Measurements from ENCODE around the gene P4HA2.

Gene P4HA2

DNA sequence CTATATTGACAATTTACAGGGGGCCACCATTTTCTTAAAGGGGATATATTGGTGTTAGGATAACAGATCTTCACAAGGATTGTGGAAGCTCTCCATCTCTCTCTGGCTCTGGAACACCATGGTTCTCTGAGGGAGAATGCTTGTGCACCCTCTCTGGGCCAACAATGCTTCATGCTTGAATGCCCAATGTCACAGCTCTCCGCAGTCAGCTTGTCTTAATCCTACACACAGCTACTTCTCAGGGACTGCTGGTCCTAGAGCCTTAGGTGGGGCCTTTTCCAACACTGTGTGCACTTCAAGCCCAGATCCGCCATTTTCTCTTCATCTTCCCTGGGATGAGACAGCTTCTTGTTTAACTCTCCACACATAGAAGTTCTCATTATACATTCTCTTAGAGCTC is 22.9 kb upstream of the P4HA2 start:
- no peak for DNase-seq (ENCODE audit: low read depth)

DNA sequence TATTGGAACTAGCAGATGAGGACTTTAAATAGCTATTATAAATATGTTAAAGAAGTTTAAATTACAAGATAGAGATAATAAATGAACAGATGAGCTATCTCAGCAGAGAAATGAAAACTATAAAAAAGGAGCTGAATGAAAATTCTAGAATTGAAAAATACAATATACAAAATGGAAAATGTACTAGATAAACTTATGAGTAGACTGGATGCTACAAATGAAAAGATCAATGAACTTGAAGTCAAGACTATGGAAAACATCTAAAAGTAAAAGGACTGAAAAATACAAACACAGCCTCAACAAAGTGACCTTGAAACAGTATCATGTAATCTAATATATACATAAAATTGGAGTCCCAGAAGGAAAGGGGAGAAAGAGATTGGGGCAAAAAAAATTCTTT is 19.2 kb upstream of the P4HA2 start:
- DNase-seq (ENCODE audit: low read depth), result no peak

DNA sequence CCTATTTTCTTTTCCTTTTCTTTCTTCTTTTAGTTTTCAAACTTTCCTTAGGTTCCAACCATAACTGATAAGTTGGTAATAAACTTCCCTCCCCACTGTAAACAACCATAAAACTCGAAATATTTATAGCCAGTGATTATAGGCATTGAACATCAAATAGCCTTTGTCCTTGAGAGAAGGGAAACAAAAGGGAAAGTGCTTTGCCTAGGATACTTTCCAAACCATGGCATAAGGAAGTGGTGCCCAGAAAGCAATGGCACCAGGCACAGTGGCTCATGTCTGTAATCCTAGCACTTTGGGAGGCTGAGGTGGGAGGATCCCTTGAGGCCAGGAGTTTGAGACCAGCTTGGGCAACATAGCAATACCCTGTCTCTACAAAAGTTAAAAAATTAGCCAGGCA is 17.9 kb upstream of the P4HA2 start:
- DNase-seq (ENCODE audit: low read depth), result no peak

DNA sequence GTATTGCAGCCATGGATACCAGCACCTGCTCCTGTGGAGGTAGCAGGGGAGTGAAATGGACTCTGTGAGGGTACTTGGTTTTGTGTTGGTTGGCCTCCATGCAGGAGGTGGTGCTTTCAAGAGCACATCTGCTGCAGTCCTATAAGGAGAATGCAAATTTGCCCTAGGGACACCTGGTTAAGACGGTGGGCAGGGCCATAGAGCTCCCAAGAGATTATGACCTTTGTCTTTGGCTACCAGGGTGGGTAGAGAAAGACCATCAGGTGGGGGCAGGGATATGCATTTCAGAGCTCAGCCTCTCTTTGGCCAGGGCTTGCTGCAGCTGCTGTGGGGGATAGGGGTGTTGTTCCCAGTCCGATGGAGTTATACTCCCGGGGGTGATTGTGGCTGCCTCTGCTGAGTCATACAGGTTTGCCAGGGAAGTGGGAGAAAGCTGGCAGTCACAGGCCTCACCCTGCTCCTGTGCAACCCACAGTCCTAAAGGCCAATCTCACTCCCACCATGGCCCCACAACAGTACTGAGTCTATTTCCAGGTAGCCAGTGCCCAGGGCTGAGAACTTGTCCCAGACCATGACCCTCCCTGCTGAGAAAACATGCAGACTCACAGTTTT is 15.8 kb upstream of the P4HA2 start:
- no peak for DNase-seq (ENCODE audit: low read depth)

DNA sequence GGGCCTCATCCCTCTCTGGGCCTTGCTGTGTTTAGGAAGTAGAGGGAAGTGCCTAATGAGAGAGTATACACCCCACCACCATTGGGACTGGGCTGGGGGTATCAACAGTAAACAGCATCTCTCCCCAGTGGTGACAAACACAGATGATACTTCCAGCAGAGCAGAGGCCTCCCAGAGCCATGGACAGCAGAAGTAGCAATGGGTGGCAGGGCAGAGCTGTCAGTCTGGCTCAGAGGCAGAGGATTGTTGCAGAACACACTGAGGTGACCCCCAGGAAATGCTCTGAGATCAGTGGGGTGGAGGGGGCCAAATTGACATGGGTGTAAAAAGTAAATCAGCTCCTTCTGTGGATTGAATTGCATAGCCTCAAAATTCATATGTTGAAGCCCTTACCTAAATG is 12.1 kb upstream of the P4HA2 start:
- no peak for DNase-seq (ENCODE audit: low read depth)

DNA sequence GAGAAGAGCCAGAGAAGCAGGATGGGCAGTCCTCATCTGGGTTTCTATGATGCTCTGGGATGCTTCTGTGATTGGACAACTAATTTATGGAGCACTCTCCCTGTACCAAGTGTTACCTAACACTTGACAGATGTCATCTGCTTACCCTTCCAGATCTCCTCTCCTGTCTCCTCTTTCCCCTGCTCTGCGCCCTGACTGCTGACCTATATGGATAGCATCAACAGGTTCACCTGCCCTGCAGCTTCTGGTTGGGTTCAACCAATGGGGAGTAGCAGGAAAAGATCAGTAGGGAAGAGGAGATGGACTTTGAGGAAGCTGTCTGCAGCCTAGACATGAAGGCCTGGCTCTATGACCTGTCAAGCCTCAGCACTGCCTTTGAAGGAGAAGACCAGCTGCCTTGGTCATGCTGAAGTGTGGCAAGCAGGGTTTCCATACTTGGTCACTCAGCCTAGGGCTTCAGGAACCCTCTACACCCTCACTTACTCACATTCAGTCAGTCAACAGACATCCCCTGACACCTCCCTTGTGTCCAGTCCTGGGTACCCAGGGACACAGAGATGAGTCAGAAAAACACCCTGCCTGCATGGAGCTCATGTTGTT is 11.3 kb upstream of the P4HA2 start:
- no peak for DNase-seq (ENCODE audit: low read depth)

DNA sequence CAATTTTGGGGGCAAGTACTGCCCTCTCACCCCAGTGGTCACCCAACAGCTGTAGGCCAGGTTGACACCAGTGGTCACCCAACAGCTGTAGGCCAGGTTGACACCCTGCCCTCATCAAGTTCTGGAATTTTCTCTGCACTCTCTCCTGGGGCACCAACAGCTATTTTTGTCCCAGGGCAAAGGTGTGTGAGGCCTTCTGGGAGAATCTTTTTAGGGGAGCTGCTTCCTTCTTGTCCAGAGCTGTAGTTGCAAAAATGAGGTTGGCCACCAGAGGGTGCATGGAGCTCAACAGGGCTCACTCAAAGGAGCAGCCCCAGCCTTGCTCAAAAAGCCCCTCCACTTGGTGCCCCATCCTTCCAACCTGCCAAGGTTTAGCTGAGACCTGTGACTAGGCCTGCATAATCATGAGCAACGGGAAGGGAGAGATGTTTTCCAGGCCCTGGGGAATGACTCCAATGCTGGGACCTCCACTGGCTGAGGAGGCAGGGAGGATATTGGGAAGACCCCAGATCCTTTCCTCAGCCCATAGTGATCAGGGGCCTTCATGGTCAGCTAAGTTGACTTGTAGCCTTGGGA is 10.6 kb upstream of the P4HA2 start:
- DNase-seq (ENCODE audit: low read depth), result peak; percentile 43

DNA sequence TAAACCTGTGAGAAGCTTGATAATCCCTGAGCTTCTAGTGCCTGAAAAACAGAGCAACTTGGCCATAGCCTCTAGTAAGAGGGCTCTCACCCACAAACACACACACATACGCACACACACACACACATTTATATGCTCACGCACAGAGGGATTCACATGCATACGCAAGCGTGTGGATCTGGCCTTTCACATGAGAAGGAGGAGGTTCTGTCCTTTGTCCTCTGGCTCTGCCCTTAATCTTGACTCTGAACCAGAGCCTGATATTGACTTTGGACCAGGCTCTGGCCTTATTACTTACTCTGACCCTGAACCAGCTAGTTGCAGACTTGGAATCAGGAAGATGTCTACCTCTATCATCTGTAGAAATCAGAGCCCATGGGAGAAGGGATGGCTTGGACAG is 10.0 kb upstream of the P4HA2 start:
- DNase-seq (ENCODE audit: low read depth), result no peak

DNA sequence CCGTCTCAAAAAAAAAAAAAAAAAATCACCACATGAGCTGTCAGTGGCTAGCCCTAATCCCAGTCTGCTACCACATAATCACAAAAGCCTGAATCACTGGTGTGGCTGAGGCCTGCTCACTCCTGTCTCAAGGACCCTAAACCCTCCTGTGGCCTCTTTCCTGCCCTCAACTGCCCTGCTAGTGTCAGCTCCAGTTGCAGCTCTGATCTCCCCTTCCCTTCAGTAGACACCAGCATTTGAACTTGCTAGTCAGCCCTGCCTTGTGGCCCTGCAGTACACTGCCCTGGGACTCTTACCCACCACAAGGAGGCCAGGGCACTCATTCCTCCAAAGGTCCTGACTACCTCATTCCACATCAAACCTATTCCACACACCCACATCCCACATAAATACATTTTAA is 9.5 kb upstream of the P4HA2 start:
- no peak for DNase-seq (ENCODE audit: low read depth)

DNA sequence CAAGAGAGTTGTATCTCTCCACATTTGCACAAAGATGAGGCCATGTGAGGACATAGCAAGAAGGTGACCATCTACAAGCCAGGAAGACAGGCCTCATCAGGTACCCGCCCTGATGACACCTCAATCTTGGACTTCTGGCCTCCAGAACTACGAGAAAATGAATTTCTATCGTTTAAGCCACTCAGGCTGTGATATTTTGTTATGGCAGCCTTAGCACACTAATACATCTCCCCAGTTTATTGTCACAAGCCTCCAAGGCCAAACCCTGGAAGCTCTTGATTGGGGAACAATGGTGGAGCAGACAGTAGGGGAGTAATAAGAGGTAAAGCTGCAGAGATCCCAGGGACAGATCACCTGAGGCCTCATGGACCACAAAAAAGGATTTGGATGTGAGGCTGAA is 7.7 kb upstream of the P4HA2 start:
- no peak for DNase-seq (ENCODE audit: low read depth)

DNA sequence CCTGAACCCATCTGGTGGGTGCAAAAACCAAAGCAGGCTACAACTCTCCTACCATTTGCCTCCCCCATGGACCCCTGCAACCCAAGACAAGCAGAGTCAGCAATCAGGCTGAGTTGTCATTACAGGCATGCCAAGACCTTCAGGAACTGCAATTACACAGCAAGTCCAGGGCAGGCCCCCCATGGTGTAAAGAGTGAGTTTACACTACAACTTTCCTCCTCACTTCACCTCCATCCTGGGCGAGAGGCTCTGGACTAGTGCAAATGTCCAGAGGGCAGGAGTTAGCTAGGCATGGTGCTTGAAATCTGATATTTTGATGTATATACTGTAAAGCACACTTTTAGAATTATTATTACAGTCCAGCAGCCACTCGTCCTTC is 7.0 kb upstream of the P4HA2 start:
- no peak for DNase-seq (ENCODE audit: low read depth)

DNA sequence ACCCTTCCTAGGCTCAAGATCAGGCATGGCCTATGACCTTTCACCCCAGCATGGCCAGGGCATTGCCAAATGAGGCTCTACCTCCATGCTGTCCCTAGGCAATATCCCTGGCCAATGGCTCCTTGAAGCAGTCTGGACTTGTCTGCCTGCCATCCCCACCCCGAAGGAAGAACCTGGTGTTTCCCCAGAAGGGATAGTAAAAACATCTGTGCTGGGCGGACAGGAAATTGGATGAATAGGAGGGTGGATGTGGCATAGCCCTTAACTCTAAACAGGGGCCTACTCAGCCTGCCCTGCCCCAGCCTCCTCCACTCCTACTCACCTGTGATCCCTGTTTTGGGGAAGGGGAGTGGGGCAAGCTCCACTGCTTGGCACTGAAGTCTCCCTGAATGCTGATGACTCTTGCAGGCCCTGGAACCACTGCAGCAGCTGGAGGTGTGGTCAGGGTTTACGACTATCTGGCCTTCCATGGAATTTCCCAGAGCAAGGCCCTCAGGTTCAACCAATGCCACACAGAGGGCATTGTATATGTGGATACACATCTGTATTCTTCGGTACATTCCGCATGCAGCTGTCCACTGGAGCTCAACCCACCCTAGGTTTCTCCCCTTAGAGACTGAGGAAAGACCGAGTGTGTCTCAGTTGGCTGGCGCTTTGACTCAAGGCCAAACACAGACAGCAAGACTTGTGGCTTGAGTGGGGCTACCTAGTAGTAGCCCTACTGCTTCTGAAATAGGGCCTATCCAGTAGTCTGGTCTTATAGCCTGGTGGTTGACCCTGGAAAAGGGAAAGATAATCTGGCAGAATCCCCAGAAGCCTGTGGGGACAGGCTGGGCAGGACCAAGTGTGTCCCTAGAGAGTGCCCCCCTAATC is 6.4 kb upstream of the P4HA2 start:
- no peak for DNase-seq (ENCODE audit: low read depth)

DNA sequence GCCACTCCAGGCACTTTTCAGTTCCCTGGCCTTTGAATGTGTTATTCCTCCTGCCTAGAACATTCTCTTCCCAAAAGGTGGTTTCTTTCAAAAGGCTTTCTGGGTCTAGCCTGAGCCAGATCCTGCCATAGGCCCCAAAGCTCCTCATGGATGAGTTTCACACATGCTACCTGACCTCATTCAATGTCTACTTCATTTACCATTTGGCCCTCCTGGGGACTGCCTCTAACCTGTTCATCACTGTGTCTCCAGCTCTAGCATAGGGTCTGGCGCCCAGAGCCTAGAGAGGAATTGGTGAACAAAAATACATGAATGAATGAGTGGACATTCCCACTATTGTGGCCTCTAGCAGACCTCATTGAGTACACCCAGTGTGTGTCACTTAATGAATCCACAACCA is 5.4 kb upstream of the P4HA2 start:
- no peak for DNase-seq (ENCODE audit: low read depth)

DNA sequence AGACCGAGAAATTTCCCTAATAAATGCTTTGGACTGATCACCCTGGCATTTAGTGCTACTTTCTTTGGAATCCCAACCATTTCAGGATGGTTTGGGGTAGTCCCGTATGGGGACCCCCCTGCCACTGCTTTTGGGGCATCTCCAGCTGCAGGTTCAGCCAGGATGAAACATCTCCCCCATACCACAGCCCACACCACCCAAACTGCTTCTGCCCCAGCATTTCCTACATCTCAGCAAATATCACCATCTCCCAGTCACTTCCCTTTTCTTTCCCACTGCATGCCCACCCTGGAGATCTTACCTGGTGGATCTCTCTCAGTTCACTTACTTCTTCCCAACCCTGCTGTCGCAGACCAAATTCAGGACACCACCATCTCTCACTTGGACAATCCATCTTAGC is 4.8 kb upstream of the P4HA2 start:
- no peak for DNase-seq (ENCODE audit: low read depth)

DNA sequence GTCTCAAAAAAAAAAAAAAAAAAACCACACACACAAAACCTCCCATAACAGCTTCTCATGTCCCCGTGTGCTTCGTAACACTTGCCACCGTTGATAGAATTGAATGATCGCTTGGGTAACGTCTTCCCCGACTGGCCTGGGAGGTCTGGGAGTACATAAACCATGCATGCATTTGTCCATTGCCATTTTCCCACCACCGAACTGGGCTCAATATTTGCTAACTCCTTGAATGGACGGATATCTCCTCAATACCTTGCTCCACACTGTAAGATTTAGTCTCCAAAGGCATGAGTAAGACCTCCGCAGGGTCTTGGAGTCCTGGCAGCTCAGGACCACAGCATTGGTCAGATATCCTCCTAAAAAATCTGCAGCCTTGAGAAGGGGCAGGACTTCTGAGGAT is 3.2 kb upstream of the P4HA2 start:
- DNase-seq (ENCODE audit: low read depth), result no peak

DNA sequence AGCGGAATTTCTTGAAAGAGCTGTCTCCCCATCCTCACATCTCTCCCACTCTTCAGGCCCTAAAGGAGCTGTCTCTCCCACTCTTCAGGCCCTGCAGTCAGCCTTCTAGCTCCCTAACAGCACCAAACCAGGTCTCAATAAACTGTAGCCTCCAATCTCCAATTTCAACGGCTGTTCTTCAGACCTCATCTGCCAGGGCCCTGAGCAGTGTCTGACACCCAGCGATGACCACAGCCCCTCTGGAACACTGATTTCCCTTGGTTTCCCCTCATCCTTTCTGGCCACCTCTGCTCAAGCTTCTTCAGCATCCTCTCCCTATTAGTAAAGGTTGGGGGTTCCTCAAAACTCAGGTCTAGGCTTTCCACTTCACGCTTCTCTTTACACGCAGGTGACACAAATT is 1.6 kb upstream of the P4HA2 start:
- no peak for DNase-seq (ENCODE audit: low read depth)

DNA sequence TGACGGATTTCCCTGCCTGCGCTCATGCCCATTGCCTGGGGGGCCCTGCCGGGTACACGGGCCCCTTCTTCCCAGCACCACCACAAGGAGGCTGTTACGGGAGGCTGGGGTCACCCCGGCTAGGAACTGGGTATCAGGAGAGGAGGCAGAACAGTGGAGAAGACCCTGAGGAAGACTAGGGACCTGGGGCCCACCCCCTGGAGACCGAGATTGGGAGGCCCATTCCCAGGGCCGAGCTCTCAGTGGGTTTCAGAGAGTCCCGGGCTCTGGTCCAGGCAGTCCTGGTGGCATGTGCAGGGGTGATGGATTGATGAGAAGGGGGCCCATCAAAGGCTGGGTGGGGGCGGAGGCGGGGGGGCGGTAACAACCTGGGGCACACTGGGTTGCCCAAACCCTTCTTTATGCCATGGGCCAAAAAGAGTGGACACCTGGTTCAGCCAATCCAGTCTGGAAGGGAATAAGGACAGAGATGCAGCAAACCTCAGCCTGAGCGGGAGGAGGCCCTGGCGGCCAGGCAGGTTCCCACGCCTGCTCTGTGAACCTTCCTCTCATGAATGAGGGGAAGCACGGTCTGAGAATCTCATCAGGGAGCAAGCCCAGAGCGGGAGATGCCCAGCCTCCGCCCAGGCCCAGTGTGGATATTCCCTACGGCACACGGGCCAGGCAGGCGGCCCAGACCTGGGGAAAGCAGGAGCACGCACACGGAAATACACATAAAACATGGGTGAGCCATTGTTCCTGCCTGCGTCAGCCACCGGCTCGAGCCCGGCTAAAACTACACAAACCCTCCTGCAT is 785 bp upstream of the P4HA2 start:
- no peak for DNase-seq (ENCODE audit: low read depth)

DNA sequence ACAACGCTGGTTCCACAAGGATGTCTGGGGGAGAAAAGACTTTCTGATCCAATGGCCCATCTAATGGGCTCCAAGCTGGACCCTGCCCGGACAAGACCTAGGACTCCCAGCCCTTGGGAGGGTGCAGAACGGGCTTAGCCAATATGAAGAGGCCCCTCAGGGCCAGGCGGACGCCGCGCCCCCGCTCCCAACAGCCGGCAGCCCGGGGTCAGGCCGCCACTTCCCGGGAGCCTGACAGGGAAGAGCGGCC is 493 bp downstream of the P4HA2 start:
- DNase-seq (ENCODE audit: low read depth), result no peak

DNA sequence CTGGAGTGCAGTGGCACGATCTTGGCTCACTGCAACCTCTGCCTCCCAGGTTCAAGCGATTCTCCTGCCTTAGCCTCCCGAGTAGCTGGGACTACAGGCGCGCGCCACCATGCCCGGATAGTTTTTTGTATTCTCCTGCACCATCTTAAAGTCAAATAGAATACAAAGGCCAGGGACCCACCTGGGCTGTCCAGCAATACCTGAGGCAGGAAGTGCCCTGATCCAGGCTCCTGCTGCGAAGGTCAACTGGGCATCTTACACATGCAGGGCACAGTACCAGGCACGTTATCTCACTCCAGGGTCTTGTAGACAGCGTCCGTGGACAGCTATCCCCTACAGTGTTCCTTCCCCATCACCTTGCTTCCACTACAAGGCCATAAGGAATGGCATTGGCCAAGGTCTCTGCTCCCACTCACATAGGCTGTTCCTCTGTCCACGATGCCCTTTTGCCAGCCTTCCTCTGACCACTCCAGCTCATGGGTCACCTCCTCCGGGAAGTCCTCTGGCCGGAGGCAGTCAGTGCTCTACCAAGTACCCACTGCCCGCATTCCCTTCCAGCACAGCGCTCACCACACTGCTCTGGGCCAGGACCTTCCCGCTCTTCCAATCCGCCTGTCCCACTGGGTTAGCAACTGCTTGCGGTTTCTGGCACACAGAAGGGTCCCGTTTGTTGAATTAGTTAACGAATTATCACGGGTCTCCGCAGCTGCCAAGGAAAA is 978 bp downstream of the P4HA2 start:
- DNase-seq (ENCODE audit: low read depth), result no peak

DNA sequence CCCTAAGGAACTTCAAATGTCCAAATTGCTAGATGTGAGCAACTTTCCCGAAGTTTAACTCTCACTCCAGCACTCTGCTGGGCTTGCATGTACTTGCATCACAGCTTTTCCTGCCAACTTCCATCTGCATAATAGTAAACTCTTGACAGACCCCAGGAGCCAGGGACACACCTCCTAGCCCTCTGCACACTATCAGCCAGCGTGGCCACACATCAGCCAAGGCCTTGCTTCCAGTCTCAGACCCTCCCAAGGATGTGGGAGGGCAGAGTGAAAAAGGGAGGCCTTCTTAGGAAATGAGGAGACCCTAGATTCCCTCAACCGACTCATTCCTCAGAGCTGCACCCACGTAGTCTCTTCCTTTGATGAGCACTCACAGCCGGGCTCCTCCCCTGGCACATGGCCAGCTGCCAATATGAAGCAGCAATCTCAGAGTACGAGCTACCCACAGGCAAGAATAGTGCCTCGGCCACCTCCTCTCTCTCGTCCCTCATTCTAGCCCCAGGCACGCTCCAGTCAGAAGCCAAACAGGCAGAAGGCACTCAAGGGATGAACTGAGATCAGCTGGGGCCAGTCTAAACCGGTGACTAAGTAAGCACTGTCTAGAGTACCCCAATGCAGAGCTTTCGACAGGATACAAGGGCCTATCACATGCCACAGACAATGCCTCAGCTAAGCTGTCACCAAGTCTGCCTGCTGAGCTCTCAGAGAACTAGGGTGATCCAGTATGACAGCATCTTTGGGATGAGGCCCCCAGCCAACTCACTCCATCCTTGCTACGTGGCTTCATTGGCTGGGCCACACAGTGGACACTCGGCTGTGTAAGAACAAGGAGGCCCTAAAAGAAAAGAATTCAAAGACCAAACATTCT is 2.3 kb downstream of the P4HA2 start:
- no peak for DNase-seq (ENCODE audit: low read depth)

DNA sequence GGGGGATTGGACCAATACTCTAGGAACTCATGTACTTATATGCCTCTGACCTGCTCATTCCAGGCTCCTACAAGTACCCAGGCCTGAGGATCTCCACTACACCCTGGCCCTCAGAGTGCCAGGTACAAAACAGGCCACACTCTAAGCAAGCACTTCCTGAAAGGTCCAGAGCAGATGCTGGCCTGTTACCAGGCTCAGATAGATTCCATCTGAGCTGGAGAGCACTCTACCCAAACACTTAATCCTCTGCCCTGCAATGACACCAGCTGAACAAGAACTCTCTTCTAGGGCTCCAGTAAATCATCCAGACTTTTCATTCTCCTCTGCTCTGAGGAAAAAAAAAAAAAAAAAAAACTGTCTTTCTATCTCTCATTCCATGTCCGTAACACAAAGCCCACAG is 2.9 kb downstream of the P4HA2 start:
- no peak for DNase-seq (ENCODE audit: low read depth)

All from stimulated activated CD8-positive, alpha-beta memory T cell treated with anti-CD3 and anti-CD28 coated beads, Interleukin-12 subunit alpha, Interleukin-12 subunit beta, amount 100 ng/mL, for 4 hours (primary cell).